ENCODE data around the gene TAS2R14. TPM values are rescaled to one million over a fixed set of nuclear protein-coding genes. Genes with fewer than 3 reads are reported as not detected.

TAS2R14 gene
- total RNA-seq, 1 experiment from 2014 or later: 2.9 TPM

- no peak overlapping the region for H3K27ac ChIP-seq
- DNase-seq (ENCODE audit: low read depth in 1 of 2, low spot score in 2 of 2): no peak
- no peaks in the 10 kb centered on the region for H3K27me3 ChIP-seq (replicated peaks)
- no peaks in the 10 kb centered on the region for H3K9me3 ChIP-seq (replicated peaks)
- no peaks in the 10 kb centered on the region for H3K36me3 ChIP-seq
- H3K4me1 ChIP-seq (replicated peaks): no peaks in the 10 kb centered on the region
- H3K4me3 ChIP-seq: no peak overlapping the region
Observed at GRCh38 chr12:10891937-10892336, 47.1 kb downstream of the TAS2R14 start.

GRCh38 chr12:10889226-10889625 lies 49.8 kb downstream of the TAS2R14 start:
- no peaks in the 10 kb centered on the region for H3K4me1 ChIP-seq (replicated peaks)
- H3K9me3 ChIP-seq (replicated peaks): no peaks in the 10 kb centered on the region
- DNase-seq (ENCODE audit: low read depth in 1 of 2, low spot score in 2 of 2): no peak
- H3K27me3 ChIP-seq (replicated peaks): no peaks in the 10 kb centered on the region
- no peak overlapping the region for H3K4me3 ChIP-seq
- no peaks in the 10 kb centered on the region for H3K36me3 ChIP-seq
- H3K27ac ChIP-seq: no peak overlapping the region

Other genes with a start within 250 kb of the TAS2R14 start
- gene YBX3, start 215.9 kb downstream of the TAS2R14 start, total RNA-seq (2014; rRNA removed; shearing (Covaris generic)): 95.2 and 104 TPM in 2 replicates
- gene TAS2R7, start 136.6 kb downstream of the TAS2R14 start, total RNA-seq (2014; rRNA removed; shearing (Covaris generic)): not detected in 2 replicates
- not detected in 2 replicates for gene TAS2R8, start 132.0 kb downstream of the TAS2R14 start, total RNA-seq (2014; rRNA removed; shearing (Covaris generic))
- gene TAS2R9, start 129.1 kb downstream of the TAS2R14 start, total RNA-seq (2014; rRNA removed; shearing (Covaris generic)): not detected in 2 replicates
- 0.53 TPM in 1 of 2 replicates, not detected in the other for gene TAS2R10, start 112.9 kb downstream of the TAS2R14 start, total RNA-seq (2014; rRNA removed; shearing (Covaris generic))
- 1.6 TPM in 1 of 2 replicates, not detected in the other for gene PRR4, start 89.8 kb downstream of the TAS2R14 start, total RNA-seq (2014; rRNA removed; shearing (Covaris generic))
- gene PRH1, start 55.0 kb downstream of the TAS2R14 start, total RNA-seq (2014; rRNA removed; shearing (Covaris generic)): 6.9 and 9.4 TPM in 2 replicates
- gene TAS2R13, start 29.7 kb downstream of the TAS2R14 start, total RNA-seq (2014; rRNA removed; shearing (Covaris generic)): 0.13 and 1.2 TPM in 2 replicates
- not detected in 2 replicates for gene PRH2, start 10.0 kb downstream of the TAS2R14 start, total RNA-seq (2014; rRNA removed; shearing (Covaris generic))
- 0.84 TPM in 1 of 2 replicates, not detected in the other for gene TAS2R50, start 47.6 kb upstream of the TAS2R14 start, total RNA-seq (2014; rRNA removed; shearing (Covaris generic))
- 1.1 TPM in 1 of 2 replicates, not detected in the other for gene TAS2R20, start 59.0 kb upstream of the TAS2R14 start, total RNA-seq (2014; rRNA removed; shearing (Covaris generic))
- gene TAS2R19, start 83.4 kb upstream of the TAS2R14 start, total RNA-seq (2014; rRNA removed; shearing (Covaris generic)): 0.34 and 1.9 TPM in 2 replicates
- 1.5 TPM in 1 of 2 replicates, not detected in the other for gene TAS2R31, start 92.1 kb upstream of the TAS2R14 start, total RNA-seq (2014; rRNA removed; shearing (Covaris generic))
- gene TAS2R46, start 123.0 kb upstream of the TAS2R14 start, total RNA-seq (2014; rRNA removed; shearing (Covaris generic)): 0.89 and 6.9 TPM in 2 replicates
- gene TAS2R43, start 153.1 kb upstream of the TAS2R14 start, total RNA-seq (2014; rRNA removed; shearing (Covaris generic)): 0.29 TPM in 1 of 2 replicates, not detected in the other
- gene TAS2R30, start 195.4 kb upstream of the TAS2R14 start, total RNA-seq (2014; rRNA removed; shearing (Covaris generic)): 1.6 and 1.8 TPM in 2 replicates
- gene SMIM10L1, start 231.9 kb upstream of the TAS2R14 start, total RNA-seq (2014; rRNA removed; shearing (Covaris generic)): 11.3 and 13.2 TPM in 2 replicates
- gene TAS2R42, start 247.7 kb upstream of the TAS2R14 start, total RNA-seq (2014; rRNA removed; shearing (Covaris generic)): not detected in 2 replicates